Measurements from ENCODE around the gene MYOCD.

Gene MYOCD

GRCh38 chr17:12813664-12814063 lies 148.0 kb downstream of the MYOCD start:
- Histone ChIP-seq H3K4me3 (ENCODE audit: low read depth in 1 of 2, low read length in 2 of 2) (no peak overlapping the region), H3K36me3 (ENCODE audit: insufficient read depth, low read length) (no peaks in the 10 kb centered on the region), H3K27ac (ENCODE audit: low read length) (no peak overlapping the region), H2AFZ (ENCODE audit: low read depth, low read length) (no peak overlapping the region), H3K9ac (ENCODE audit: low read depth, low read length) (no peak overlapping the region), H4K20me1 (ENCODE audit: insufficient read depth, low read length) (no peaks in the 10 kb centered on the region), H3K79me2 (ENCODE audit: insufficient read depth, low read length) (no peaks in the 10 kb centered on the region), H3K4me1 (ENCODE audit: insufficient read depth, low read length) (no peaks in the 10 kb centered on the region), H3K27me3 (ENCODE audit: insufficient read depth, low read length, poor library complexity) (no peaks in the 10 kb centered on the region), H3K9me3 (ENCODE audit: insufficient read depth, low read length, severe bottlenecking) (peaks cover 1% of the 10 kb centered on the region), H3K4me2 (ENCODE audit: insufficient read depth, low read length) (no peak overlapping the region)
- ATAC-seq (ENCODE audit: insufficient read depth, low read depth), result no peak
- TF ChIP-seq, protein P1, sequence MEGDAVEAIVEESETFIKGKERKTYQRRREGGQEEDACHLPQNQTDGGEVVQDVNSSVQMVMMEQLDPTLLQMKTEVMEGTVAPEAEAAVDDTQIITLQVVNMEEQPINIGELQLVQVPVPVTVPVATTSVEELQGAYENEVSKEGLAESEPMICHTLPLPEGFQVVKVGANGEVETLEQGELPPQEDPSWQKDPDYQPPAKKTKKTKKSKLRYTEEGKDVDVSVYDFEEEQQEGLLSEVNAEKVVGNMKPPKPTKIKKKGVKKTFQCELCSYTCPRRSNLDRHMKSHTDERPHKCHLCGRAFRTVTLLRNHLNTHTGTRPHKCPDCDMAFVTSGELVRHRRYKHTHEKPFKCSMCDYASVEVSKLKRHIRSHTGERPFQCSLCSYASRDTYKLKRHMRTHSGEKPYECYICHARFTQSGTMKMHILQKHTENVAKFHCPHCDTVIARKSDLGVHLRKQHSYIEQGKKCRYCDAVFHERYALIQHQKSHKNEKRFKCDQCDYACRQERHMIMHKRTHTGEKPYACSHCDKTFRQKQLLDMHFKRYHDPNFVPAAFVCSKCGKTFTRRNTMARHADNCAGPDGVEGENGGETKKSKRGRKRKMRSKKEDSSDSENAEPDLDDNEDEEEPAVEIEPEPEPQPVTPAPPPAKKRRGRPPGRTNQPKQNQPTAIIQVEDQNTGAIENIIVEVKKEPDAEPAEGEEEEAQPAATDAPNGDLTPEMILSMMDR (IDR thresholded peaks at IDR 0.05; ENCODE audit: borderline replicate concordance, extremely low read depth, low read length, poor library complexity, severe bottlenecking), result no peak
- TF ChIP-seq EZH2 (IDR thresholded peaks at IDR 0.05; ENCODE audit: borderline replicate concordance, low read depth, low read length, severe bottlenecking), result no peak
- DNase-seq, result no peak

DNA sequence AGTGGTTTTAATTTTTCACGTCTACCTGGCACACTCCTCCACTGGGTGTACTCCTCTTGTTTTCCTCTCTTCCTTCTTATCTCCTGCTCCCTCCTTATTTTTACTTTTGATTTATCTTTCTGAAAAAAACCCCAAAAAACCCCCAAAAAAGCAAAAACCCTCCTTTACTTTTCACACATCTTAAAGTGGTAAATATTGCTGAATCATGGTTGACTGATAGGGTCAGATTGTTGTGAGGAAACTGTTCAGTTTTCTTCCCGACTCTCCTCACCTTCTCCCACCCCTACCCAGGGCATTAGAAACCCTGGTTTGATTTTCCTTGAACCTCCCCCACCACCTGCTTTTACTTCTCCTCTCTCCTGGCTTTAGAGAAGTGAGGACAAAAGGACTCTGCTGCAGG lies 149.0 kb downstream of the MYOCD start:
- Histone ChIP-seq H4K20me1 (ENCODE audit: insufficient read depth, low read length) (no peaks in the 10 kb centered on the region), H3K4me1 (ENCODE audit: insufficient read depth, low read length) (no peaks in the 10 kb centered on the region), H3K36me3 (ENCODE audit: insufficient read depth, low read length) (no peaks in the 10 kb centered on the region), H3K79me2 (ENCODE audit: insufficient read depth, low read length) (no peaks in the 10 kb centered on the region), H3K4me3 (ENCODE audit: low read depth in 1 of 2, low read length in 2 of 2) (no peak overlapping the region), H3K4me2 (ENCODE audit: insufficient read depth, low read length) (no peak overlapping the region), H3K27me3 (ENCODE audit: insufficient read depth, low read length, poor library complexity) (no peaks in the 10 kb centered on the region), H2AFZ (ENCODE audit: low read depth, low read length) (no peak overlapping the region), H3K9me3 (ENCODE audit: insufficient read depth, low read length, severe bottlenecking) (no peaks in the 10 kb centered on the region), H3K9ac (ENCODE audit: low read depth, low read length) (no peak overlapping the region), H3K27ac (ENCODE audit: low read length) (no peak overlapping the region)
- DNase-seq (no peak), ATAC-seq (ENCODE audit: insufficient read depth, low read depth) (no peak)
- TF ChIP-seq EZH2 (IDR thresholded peaks at IDR 0.05; ENCODE audit: borderline replicate concordance, low read depth, low read length, severe bottlenecking), result no peak
- TF ChIP-seq, protein P1 (IDR thresholded peaks at IDR 0.05; ENCODE audit: borderline replicate concordance, extremely low read depth, low read length, poor library complexity, severe bottlenecking), result no peak

DNA sequence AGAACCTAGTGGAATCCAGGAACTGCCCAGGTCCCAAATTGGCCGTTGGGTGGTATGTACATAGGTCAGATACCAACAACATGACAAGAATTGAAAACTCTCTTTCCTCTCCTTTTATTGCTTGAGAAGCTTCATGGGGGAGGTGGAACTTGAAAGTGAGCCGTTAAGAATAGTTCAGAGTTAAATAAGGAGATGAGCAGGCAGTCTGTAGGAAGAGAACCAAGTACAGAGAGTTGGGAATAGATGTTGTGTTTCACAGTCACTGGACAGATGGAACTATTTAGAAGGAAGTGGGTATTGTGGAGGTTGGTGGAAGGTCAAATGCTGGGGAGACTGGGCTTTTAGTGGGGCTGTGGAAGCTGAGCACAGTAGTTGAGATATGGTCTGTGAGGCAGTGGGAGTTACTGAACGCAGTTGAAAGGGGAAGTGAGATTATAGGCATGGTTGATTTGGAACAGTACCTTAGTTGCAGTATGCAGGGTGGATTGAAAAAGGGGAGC lies 150.0 kb downstream of the MYOCD start:
- H4K20me1 ChIP-seq (ENCODE audit: insufficient read depth, low read length), result no peaks in the 10 kb centered on the region
- no peak overlapping the region for H2AFZ ChIP-seq (ENCODE audit: low read depth, low read length)
- TF ChIP-seq, protein P1 (IDR thresholded peaks at IDR 0.05; ENCODE audit: borderline replicate concordance, extremely low read depth, low read length, poor library complexity, severe bottlenecking), result no peak
- TF ChIP-seq EZH2 (IDR thresholded peaks at IDR 0.05; ENCODE audit: borderline replicate concordance, low read depth, low read length, severe bottlenecking), result no peak
- DNase-seq (no peak), ATAC-seq (ENCODE audit: insufficient read depth, low read depth) (no peak)
- H3K4me1 ChIP-seq (ENCODE audit: insufficient read depth, low read length), result no peaks in the 10 kb centered on the region
- no peak overlapping the region for H3K27ac ChIP-seq (ENCODE audit: low read length)
- H3K27me3 ChIP-seq (ENCODE audit: insufficient read depth, low read length, poor library complexity), result no peaks in the 10 kb centered on the region
- H3K4me3 ChIP-seq (ENCODE audit: low read depth in 1 of 2, low read length in 2 of 2), result no peak overlapping the region
- H3K4me2 ChIP-seq (ENCODE audit: insufficient read depth, low read length), result no peak overlapping the region
- H3K9me3 ChIP-seq (ENCODE audit: insufficient read depth, low read length, severe bottlenecking), result no peaks in the 10 kb centered on the region
- H3K9ac ChIP-seq (ENCODE audit: low read depth, low read length), result no peak overlapping the region
- no peaks in the 10 kb centered on the region for H3K79me2 ChIP-seq (ENCODE audit: insufficient read depth, low read length)
- H3K36me3 ChIP-seq (ENCODE audit: insufficient read depth, low read length), result no peaks in the 10 kb centered on the region
